ENCODE measurements around the gene PDSS2. TPM values are rescaled to one million over a fixed set of nuclear protein-coding genes. Genes with fewer than 3 reads are reported as not detected.
A peak's percentile ranks its signal among the peaks of the same experiment; 100 is the strongest.
"Not testable (repeated sequence)": the region's sequence is repeated elsewhere in the genome, so short reads cannot be mapped to it uniquely, and the experiment has no call there.

PDSS2 gene
- total RNA-seq, 2 experiments from 2014 or later: 13.7 to 14.1 TPM

DNA sequence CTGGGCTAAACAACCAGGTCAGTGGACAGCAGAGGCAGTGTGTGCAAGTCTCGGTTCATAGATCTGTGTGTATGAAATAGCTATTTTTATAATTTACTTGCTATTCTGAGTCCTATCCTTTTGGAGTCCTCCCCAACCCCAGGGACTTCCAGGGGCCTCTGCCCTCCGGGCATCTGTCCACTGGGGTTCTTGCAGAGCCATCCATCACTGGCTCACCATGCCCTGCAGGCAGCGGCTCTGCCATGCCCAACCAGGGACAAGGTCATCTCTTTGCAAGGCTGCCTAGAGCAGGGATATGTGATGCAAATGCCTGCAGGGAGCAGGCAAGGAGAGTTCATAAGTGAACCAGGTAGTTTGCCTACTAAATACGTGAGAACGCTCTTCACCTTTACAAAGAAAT lies 333.6 kb downstream of the PDSS2 start:
- Mint-ChIP-seq H3K27ac (no peak overlapping the region), H3K27me3 (no peaks in the 10 kb centered on the region), H3K4me3 (no peak overlapping the region), H3K4me1 (peaks cover 5% of the 10 kb centered on the region), H3K9me3 (no peaks in the 10 kb centered on the region), H3K36me3 (no peaks in the 10 kb centered on the region)
- no peak for DNase-seq

DNA sequence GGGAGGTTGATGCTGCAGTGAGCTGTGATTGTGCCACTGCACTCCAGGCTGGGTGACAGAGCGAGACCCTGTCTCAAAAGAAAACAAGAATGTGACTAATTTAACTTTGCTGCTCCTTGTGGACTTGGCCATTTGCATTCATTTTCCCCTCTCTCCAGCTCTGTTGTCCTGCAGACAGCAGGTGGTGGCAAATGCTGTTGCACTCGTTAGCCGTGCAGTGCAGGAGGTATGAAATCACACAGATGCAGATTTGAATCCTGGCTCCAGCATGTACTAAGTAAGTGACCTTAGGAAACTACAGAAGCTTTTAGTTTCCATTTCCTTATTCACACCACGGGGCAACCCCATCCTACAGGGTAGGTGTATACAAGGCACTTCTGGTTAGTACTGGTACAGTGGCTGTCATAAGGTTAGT lies 334.4 kb downstream of the PDSS2 start:
- Mint-ChIP-seq H3K4me1 (peaks cover 5% of the 10 kb centered on the region), H3K9me3 (no peaks in the 10 kb centered on the region), H3K27ac (no peak overlapping the region), H3K4me3 (no peak overlapping the region), H3K36me3 (no peaks in the 10 kb centered on the region), H3K27me3 (no peaks in the 10 kb centered on the region)
- no peak for DNase-seq

DNA sequence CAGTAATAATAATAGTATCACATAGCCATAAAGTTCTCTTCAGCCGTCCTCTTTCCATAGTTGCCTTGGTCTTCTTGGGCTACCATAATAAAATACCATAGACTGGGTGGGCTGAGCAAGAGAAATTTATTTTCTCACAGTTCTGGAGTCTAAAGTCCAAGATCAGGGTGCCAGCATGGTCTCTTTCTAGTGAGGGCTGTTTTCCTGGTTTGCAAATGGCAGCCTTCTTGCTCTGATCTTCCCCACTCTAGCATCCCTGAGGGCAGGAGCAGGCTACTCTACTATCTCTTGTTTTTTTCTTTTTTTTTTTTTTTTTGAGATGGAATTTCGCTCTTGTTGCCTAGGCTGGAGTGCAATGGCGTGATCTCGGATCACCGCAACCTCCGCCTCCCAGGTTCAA lies 335.9 kb downstream of the PDSS2 start:
- Mint-ChIP-seq H3K9me3 (no peaks in the 10 kb centered on the region), H3K4me1 (peaks cover 5% of the 10 kb centered on the region), H3K4me3 (no peak overlapping the region), H3K27ac (no peak overlapping the region), H3K27me3 (no peaks in the 10 kb centered on the region), H3K36me3 (no peaks in the 10 kb centered on the region)
- no peak for DNase-seq

DNA sequence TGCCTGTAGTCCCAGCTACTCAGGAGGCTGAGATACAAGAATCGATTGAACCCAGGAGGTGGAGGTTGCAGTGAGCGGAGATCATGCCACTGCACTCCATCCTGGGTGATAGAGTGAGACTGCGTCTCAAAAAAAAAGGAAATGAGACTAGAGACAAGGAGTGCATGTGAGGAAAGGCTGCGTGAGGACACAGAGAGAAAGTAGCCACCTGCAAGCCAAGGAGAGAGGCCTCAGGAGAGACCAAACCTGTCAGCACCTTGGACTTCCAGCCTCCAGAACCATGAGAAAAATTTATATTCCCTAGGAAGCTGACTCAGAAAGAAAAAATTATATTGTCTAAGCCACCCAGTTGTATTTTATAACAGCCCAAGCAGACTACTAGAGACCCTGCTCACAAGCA lies 336.6 kb downstream of the PDSS2 start:
- no peak for DNase-seq
- H3K4me3 Mint-ChIP-seq: no peak overlapping the region
- no peak overlapping the region for H3K27ac Mint-ChIP-seq
- H3K27me3 Mint-ChIP-seq: no peaks in the 10 kb centered on the region
- H3K4me1 Mint-ChIP-seq: peaks cover 5% of the 10 kb centered on the region
- no peaks in the 10 kb centered on the region for H3K9me3 Mint-ChIP-seq
- no peaks in the 10 kb centered on the region for H3K36me3 Mint-ChIP-seq

DNA sequence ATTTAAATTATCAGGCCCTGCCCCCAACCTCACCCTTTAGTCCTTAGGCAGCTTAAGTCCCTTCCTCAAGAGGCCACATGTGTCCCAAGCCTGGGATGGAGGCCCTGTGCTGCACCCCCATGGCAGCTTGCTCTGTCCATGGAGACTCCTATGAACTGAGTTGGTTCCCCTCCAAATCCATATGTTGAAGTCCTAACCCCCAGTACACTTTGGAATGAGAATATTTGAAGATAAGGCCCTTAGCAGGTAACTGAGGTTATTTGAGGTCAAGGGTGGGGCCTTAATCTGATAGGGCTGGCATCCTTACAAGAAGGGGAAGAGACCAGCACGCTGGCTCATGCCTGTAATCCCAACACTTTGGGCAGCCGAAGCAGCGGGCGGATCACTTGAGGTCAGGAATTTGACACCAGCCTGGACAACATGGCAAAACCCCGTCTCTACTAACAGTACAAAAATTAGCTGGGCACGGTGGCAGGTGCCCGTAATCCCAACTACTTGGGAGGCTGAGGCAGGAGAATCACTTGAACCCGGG lies 337.3 kb downstream of the PDSS2 start:
- Mint-ChIP-seq H3K4me1 (peaks cover 5% of the 10 kb centered on the region), H3K9me3 (no peaks in the 10 kb centered on the region), H3K27ac (no peak overlapping the region), H3K36me3 (no peaks in the 10 kb centered on the region), H3K4me3 (no peak overlapping the region), H3K27me3 (peaks cover 2% of the 10 kb centered on the region)
- DNase-seq: no peak

DNA sequence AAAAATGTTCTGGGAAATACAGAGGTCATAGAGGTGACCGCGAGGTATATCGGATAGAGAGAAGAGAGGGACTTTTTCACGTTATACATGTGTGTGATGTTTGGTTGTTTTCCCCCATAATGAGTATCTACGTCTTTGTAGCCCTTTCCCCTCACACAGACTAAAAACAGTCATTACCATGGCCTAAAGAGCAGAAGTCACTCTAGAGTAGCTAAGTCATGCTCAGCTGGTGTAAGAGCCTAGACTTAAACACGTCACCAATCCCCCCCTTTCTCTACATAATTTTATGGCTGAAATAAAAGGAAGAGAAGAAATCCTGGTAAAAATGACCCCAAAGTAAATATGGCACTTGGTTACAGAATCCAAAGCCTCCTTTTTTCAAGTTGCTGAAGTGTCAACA lies 338.1 kb downstream of the PDSS2 start:
- Mint-ChIP-seq H3K27ac (no peak overlapping the region), H3K9me3 (no peaks in the 10 kb centered on the region), H3K4me1 (peaks cover 13% of the 10 kb centered on the region), H3K36me3 (no peaks in the 10 kb centered on the region), H3K27me3 (peaks cover 9% of the 10 kb centered on the region), H3K4me3 (no peak overlapping the region)
- no peak for DNase-seq

DNA sequence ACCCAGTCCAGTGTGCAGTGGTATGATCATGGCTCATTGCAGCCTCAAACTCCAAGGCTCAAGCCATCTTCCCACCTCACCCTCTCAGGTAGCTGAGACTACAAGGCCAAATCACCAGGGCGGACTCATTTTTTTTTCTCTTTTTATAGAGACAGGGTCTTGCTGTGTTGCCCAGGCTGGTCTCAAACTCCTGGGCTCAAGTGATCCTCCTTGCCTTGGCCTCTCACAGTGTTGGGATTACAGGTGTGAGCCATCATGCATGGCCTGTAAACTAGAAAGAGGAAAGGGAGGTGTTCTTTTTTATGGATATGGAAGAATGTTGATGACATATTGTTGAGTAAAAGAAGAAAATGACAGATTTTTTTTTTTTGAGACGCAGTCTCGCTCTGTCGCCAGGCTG lies 339.0 kb downstream of the PDSS2 start:
- Mint-ChIP-seq H3K4me3 (no peak overlapping the region), H3K4me1 (peaks cover 17% of the 10 kb centered on the region), H3K27me3 (peaks cover 14% of the 10 kb centered on the region), H3K9me3 (no peaks in the 10 kb centered on the region), H3K27ac (no peak overlapping the region), H3K36me3 (no peaks in the 10 kb centered on the region)
- no peak for DNase-seq

DNA sequence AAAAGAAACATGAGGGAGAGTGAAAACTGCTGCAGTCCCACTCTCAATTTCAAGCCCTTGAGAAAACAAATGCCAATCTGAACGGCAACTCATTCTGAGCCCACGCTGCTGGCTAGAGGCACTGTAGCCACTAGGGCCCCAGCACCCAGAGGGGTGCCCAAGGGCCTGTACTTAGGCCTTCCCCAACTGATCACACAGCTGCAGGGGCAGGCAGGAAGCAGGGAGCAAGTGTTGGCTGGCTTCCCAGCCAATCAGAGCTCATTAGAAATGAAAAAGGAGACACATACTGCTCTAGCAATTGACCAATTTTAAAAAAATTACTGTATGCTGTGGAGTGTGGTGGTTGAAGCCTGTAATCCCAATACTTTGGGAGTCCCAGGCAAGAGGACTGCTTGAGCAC lies 340.4 kb downstream of the PDSS2 start:
- Mint-ChIP-seq H3K36me3 (no peaks in the 10 kb centered on the region), H3K9me3 (no peaks in the 10 kb centered on the region), H3K27ac (no peak overlapping the region), H3K4me1 (peaks cover 13% of the 10 kb centered on the region), H3K4me3 (no peak overlapping the region), H3K27me3 (peaks cover 14% of the 10 kb centered on the region)
- DNase-seq: no peak

DNA sequence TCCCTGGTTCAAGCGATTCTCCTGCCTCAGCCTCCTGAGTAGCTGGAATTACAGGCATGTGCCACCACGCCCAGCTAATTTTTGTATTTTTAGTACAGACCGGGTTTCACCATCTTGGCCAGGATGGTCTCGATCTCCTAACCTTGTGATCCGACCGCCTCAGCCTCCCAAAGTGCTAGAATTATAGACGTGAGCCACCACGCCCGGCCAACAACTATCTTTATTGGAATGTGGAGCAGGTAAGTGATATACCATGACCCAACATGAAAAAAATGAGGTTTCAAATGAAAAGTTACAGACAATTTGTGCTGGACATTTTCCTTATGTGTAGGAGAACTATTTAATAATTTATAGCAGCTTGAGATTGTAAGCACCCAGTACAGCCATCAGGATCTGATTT lies 340.8 kb downstream of the PDSS2 start:
- not testable (repeated sequence) for H3K4me3 Mint-ChIP-seq, DNase-seq

DNA sequence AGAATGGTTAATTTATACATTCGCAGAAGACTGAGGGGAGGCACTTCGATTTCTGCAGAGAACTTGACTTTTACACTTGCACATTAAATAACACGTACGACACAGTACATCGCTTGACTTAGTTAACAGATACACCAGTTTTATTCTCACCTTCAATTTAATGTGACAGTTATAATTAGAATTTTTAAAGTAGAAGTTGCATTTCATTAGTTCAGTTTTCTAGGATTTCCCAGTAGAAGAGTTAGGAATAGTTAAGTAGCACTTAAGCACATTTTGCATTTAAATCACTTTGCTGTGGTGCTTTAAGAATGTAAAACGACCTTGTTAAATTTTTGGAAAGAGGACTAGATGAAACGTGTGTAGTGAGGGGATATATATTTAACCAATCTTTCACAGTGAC lies 342.4 kb downstream of the PDSS2 start:
- H3K4me3 Mint-ChIP-seq: no peak overlapping the region
- H3K9me3 Mint-ChIP-seq: no peaks in the 10 kb centered on the region
- no peaks in the 10 kb centered on the region for H3K36me3 Mint-ChIP-seq
- peaks cover 14% of the 10 kb centered on the region for H3K27me3 Mint-ChIP-seq
- H3K4me1 Mint-ChIP-seq: peaks cover 19% of the 10 kb centered on the region
- no peak for DNase-seq
- no peak overlapping the region for H3K27ac Mint-ChIP-seq

More for the DNA sequence above, 340.8 kb downstream of the PDSS2 start:
- not testable (repeated sequence) for H3K27ac Mint-ChIP-seq, H3K36me3 Mint-ChIP-seq, H3K9me3 Mint-ChIP-seq
- peaks cover 17% of the 10 kb centered on the region for H3K4me1 Mint-ChIP-seq
- H3K27me3 Mint-ChIP-seq: peaks cover 14% of the 10 kb centered on the region

DNA sequence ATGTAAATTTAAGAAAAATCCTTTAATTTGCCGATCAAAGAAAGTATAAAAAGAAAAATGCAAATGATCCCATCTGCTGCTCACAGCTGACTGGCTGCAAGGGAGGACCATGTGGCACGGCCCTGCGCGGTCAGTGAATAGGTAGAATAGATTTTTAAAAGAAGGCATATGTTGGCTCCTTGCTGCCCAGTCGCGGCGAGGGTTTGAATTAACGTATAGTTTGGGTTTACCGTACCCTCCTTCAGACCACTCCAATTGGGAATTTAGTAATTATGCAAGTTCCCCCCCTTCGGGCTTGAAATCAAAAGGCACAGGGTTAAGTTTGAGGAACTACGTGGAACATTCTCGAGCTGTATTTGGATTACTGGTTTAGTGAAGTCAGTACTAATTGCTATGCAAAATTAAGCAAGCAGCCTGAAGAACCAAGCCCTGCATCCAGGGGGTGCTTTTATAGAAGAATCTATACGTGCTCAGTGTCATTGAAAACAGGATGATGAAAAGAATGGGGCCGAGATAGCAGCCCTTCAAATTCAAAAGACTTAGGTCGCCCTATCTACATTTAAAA lies 343.0 kb downstream of the PDSS2 start:
- H3K4me1 Mint-ChIP-seq: peaks cover 19% of the 10 kb centered on the region
- DNase-seq: peak; percentile 18
- H3K27ac Mint-ChIP-seq: peak overlapping the region; percentile 66
- no peaks in the 10 kb centered on the region for H3K36me3 Mint-ChIP-seq
- peaks cover 14% of the 10 kb centered on the region for H3K27me3 Mint-ChIP-seq
- no peaks in the 10 kb centered on the region for H3K9me3 Mint-ChIP-seq
- peak overlapping the region; percentile 78 for H3K4me3 Mint-ChIP-seq

DNA sequence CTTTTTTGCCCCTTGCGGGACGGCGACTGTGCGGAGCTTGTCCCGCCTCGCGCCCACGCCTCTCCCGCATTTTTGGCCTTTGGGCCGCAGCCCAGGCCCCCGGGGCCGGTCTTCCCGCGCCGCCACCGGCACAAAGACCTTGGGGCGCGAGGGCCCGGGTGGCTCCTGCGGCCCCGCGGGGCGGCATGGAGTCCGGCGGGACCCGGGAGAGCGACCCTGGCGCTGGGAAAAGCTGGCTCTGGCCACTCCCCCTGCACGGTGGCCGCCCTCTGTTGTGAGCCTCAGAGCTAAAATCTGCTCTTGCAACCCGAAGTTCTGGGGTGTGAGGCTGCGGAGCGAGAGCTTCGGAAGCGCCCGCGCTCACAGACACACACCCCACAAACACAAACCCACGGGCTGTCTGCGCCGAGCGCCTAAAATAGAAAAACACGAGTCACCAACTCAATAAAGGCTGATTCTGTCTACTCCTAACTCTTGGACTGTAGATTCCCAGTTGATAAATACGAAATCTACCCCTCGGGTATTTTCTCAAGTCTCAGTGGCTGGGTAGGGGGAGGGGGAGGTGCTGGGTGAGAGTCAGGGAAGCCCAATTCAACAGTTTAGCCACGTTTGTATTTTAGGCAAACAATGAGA lies 343.6 kb downstream of the PDSS2 start:
- H3K27ac Mint-ChIP-seq: peak overlapping the region; percentile 66
- H3K27me3 Mint-ChIP-seq: peaks cover 14% of the 10 kb centered on the region
- H3K4me3 Mint-ChIP-seq: peak overlapping the region; percentile 78
- H3K9me3 Mint-ChIP-seq: no peaks in the 10 kb centered on the region
- DNase-seq: peak; percentile 35
- no peaks in the 10 kb centered on the region for H3K36me3 Mint-ChIP-seq
- H3K4me1 Mint-ChIP-seq: peaks cover 19% of the 10 kb centered on the region

DNA sequence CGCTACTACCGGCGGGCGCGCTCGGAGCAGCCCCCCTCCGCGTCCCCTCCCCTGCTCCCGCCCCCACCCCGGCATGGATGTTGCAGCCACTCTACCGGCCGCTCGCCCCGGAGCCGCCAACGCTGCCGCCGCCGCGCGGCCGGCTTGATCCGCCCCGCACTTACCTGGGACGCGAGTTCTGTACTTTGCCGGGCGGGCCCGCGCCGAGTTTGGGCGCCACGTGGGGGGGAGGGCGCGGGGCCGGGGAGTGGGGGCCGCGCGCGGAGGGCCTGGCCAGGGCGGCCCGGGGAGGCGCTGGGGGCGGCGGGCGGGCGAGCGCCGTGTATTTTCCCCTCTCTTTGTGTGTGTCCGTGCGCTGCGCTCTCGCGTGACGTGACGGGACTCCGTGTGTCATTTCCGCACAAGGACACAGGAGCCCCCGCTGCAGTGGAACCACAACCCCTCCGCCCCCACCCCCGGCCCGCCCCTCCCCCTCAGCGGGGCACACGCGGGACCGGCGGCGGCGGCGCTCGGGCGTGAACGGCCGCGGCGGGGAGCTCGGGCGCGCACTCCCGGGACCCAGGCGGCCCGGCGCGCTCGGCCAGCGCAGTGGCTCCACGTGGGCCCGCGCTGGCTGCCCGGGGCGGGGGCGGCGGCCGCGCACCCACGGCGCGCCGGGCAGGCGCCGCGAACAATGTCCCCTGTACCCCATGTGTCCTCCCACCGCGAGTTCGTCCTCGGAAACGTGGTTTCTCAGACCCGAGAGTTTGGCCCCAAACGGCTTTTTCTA lies 344.3 kb downstream of the PDSS2 start, which contains the start of gene BEND3:
Gene BEND3 (minus strand): TSS at position 590 of the 769 bp plus-strand sequence. CDS start 16,230 bp downstream, outside the sequence.
- Mint-ChIP-seq H3K36me3 (no peaks in the 10 kb centered on the region), H3K9me3 (no peaks in the 10 kb centered on the region), H3K4me1 (peaks cover 21% of the 10 kb centered on the region), H3K27ac (peak within 1 kb of the TSS; percentile 66), H3K27me3 (peaks cover 14% of the 10 kb centered on the region), H3K4me3 (peak within 1 kb of the TSS; percentile 78)
- peak; percentile 40 for DNase-seq

DNA sequence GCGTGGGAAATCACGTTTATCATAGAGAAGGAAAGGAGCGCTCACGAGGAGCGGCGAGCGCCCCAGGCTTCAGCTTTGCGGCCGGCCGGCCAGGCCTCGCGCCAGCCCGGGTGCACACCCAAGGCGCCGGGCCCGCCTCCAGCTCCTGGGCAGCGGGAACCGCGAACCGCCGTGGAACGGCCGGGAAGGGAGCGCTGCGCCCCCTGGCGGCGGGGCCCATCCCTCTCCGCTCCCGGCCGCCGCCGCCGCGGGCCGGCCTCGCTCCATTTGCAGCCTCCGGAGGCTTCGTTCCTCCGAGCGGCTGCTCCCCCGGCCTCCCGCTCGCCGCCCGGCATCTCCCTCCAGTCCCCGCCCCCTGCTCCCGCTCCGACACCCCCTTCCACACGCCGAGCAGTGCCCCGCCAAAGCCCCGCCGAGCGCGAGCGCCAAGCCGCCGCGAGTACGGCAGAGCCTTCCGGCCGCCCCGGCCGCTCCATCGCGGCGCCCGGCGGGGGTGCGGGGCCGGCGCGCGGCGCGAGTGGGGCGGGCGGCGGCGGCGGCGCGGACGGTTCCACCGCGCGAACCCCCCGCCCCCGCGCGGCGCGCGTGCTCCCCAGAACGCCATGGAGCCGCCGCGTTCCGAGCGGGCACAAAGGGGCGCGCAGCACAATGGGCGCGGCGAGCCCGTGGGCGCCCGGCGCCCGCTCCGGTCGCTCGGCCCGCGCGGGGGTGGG lies 345.0 kb downstream of the PDSS2 start:
- peaks cover 21% of the 10 kb centered on the region for H3K4me1 Mint-ChIP-seq
- peaks cover 14% of the 10 kb centered on the region for H3K27me3 Mint-ChIP-seq
- H3K9me3 Mint-ChIP-seq: no peaks in the 10 kb centered on the region
- peak overlapping the region; percentile 80 for H3K4me3 Mint-ChIP-seq
- peak; percentile 82 for DNase-seq
- peak overlapping the region; percentile 74 for H3K27ac Mint-ChIP-seq
- H3K36me3 Mint-ChIP-seq: no peaks in the 10 kb centered on the region

DNA sequence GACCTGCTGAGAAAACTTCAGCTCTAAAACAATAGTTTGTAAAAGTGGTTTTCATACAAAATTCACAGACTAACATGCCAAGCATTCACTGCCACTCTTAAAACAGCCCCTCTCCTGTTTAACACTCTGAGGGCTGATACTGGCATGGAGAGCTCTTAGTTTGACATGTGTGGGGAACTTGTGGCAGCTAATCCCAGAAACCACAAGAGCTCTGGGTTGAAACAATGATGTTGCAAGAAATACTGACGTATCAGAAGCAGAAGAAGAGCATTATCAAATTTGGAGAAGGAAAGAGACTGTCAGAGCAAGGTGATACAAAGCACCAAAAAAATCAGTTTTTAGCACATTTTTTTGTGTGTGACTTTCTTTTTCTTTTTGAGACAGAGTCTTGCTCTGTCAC lies 349.2 kb downstream of the PDSS2 start:
- Mint-ChIP-seq H3K27ac (no peak overlapping the region), H3K4me3 (no peak overlapping the region), H3K27me3 (no peaks in the 10 kb centered on the region), H3K9me3 (no peaks in the 10 kb centered on the region), H3K36me3 (no peaks in the 10 kb centered on the region), H3K4me1 (peaks cover 7% of the 10 kb centered on the region)
- DNase-seq: no peak

Data from activated naive CD8-positive, alpha-beta T cell treated with anti-CD3 and anti-CD28 coated beads for 36 hours (primary cell).